Measurements from ENCODE around the gene PRR4. TPM values are rescaled to one million over a fixed set of nuclear protein-coding genes. Genes with fewer than 3 reads are reported as not detected.

Gene PRR4
- 3.3 TPM in 2 replicates for total RNA-seq (2014; rRNA removed; shearing (Covaris generic))

- no peaks in the 10 kb centered on the region for H3K9me3 ChIP-seq (replicated peaks)
- H3K27ac ChIP-seq = no peak within 1 kb of the TSS
- peaks cover 12% of the 10 kb centered on the region for H3K4me1 ChIP-seq
- peak in 1 of 2 experiments; percentile 9 for DNase-seq
- no peaks in the 10 kb centered on the region for H3K27me3 ChIP-seq
- H3K4me3 ChIP-seq = no peak within 1 kb of the TSS
- no peaks in the 10 kb centered on the region for H3K36me3 ChIP-seq
Observed at GRCh38 chr12:10849425-10849878, at the start of gene PRR4. Gene PRR4 (minus strand): TSS chr12:10849475. CDS start chr12:10849437, 38 bp downstream.

- Histone ChIP-seq H3K36me3 (no peaks in the 10 kb centered on the region), H3K4me3 (no peak overlapping the region), H3K9me3 (replicated peaks) (no peaks in the 10 kb centered on the region), H3K27me3 (no peaks in the 10 kb centered on the region), H3K27ac (no peak overlapping the region), H3K4me1 (no peaks in the 10 kb centered on the region)
- no peak for DNase-seq
Observed at GRCh38 chr12:10896854-10897253, 47.6 kb upstream of the PRR4 start.

- Histone ChIP-seq H3K27me3 (no peaks in the 10 kb centered on the region), H3K4me1 (no peaks in the 10 kb centered on the region), H3K27ac (no peak overlapping the region), H3K9me3 (replicated peaks) (no peaks in the 10 kb centered on the region), H3K4me3 (no peak overlapping the region), H3K36me3 (peaks cover 2% of the 10 kb centered on the region; the same call in 1 of the 2 replicates)
- no peak for DNase-seq
Observed at GRCh38 chr12:10891937-10892336, 42.7 kb upstream of the PRR4 start.

- H3K27ac ChIP-seq = no peak overlapping the region
- H3K27me3 ChIP-seq = no peaks in the 10 kb centered on the region
- DNase-seq = no peak
- no peaks in the 10 kb centered on the region for H3K9me3 ChIP-seq (replicated peaks)
- no peaks in the 10 kb centered on the region for H3K4me1 ChIP-seq
- H3K36me3 ChIP-seq = peaks cover 2% of the 10 kb centered on the region; the same call in 1 of the 2 replicates
- no peak overlapping the region for H3K4me3 ChIP-seq
Observed at GRCh38 chr12:10889226-10889625, 40.0 kb upstream of the PRR4 start.

- Histone ChIP-seq H3K27me3 (no peaks in the 10 kb centered on the region), H3K4me1 (no peaks in the 10 kb centered on the region), H3K4me3 (no peak within 1 kb of the TSS), H3K27ac (no peak within 1 kb of the TSS), H3K36me3 (peaks cover 2% of the 10 kb centered on the region; the same call in 1 of the 2 replicates), H3K9me3 (replicated peaks) (no peaks in the 10 kb centered on the region)
- DNase-seq = no peak
Observed at GRCh38 chr12:10884086-10884725, 34.9 kb upstream of the PRR4 start, which contains the start of gene PRH1. Gene PRH1 (minus strand): TSS chr12:10884255. CDS start chr12:10884217, 38 bp downstream.

- Histone ChIP-seq H3K27me3 (no peaks in the 10 kb centered on the region), H3K36me3 (0 out of 2 replicates have a peak, but pooled peaks cover 3% of the 10 kb centered on the region), H3K27ac (no peak overlapping the region), H3K4me1 (no peaks in the 10 kb centered on the region), H3K4me3 (no peak overlapping the region), H3K9me3 (replicated peaks) (peaks cover 3% of the 10 kb centered on the region; the same call in 1 of the 2 replicates)
- DNase-seq = peak in 1 of 2 experiments; percentile 5
Observed at GRCh38 chr12:10873378-10873777, 24.1 kb upstream of the PRR4 start.

GRCh38 chr12:10867381-10867780 is 18.1 kb upstream of the PRR4 start:
- Histone ChIP-seq H3K9me3 (replicated peaks) (no peaks in the 10 kb centered on the region), H3K27ac (no peak overlapping the region), H3K27me3 (no peaks in the 10 kb centered on the region), H3K36me3 (no peaks in the 10 kb centered on the region), H3K4me3 (no peak overlapping the region), H3K4me1 (no peaks in the 10 kb centered on the region)
- DNase-seq = no peak

GRCh38 chr12:10863512-10864218 is 14.4 kb upstream of the PRR4 start:
- Histone ChIP-seq H3K9me3 (replicated peaks) (no peaks in the 10 kb centered on the region), H3K4me1 (no peaks in the 10 kb centered on the region), H3K36me3 (no peaks in the 10 kb centered on the region), H3K27me3 (no peaks in the 10 kb centered on the region), H3K27ac (no peak overlapping the region), H3K4me3 (no peak overlapping the region)
- DNase-seq = no peak

- no peaks in the 10 kb centered on the region for H3K27me3 ChIP-seq
- H3K4me1 ChIP-seq = no peaks in the 10 kb centered on the region
- H3K27ac ChIP-seq = no peak overlapping the region
- no peaks in the 10 kb centered on the region; the same call in 1 of the 2 replicates for H3K36me3 ChIP-seq
- DNase-seq = no peak
- no peak overlapping the region for H3K4me3 ChIP-seq
- H3K9me3 ChIP-seq (replicated peaks) = no peaks in the 10 kb centered on the region
Observed at GRCh38 chr12:10861366-10861765, 12.1 kb upstream of the PRR4 start.

- Histone ChIP-seq H3K36me3 (no peaks in the 10 kb centered on the region; the same call in 1 of the 2 replicates), H3K27me3 (no peaks in the 10 kb centered on the region), H3K9me3 (replicated peaks) (no peaks in the 10 kb centered on the region), H3K27ac (no peak overlapping the region), H3K4me3 (no peak overlapping the region), H3K4me1 (no peaks in the 10 kb centered on the region)
- DNase-seq = no peak
Observed at GRCh38 chr12:10855807-10856206, 6.5 kb upstream of the PRR4 start.

GRCh38 chr12:10853776-10854175 is 4.5 kb upstream of the PRR4 start:
- no peaks in the 10 kb centered on the region; the same call in 1 of the 2 replicates for H3K36me3 ChIP-seq
- no peak overlapping the region for H3K4me3 ChIP-seq
- no peak overlapping the region for H3K27ac ChIP-seq
- no peak for DNase-seq
- no peaks in the 10 kb centered on the region for H3K27me3 ChIP-seq
- H3K4me1 ChIP-seq = no peaks in the 10 kb centered on the region
- no peaks in the 10 kb centered on the region for H3K9me3 ChIP-seq (replicated peaks)

- peak in 1 of 2 experiments; percentile 3 for DNase-seq
- Histone ChIP-seq H3K4me1 (peaks cover 12% of the 10 kb centered on the region), H3K4me3 (no peak overlapping the region)
Observed at GRCh38 chr12:10851243-10851858, 2.1 kb upstream of the PRR4 start.

GRCh38 chr12:10847744-10848143 is 1.5 kb downstream of the PRR4 start:
- no peaks in the 10 kb centered on the region for H3K9me3 ChIP-seq (replicated peaks)
- DNase-seq = peak; percentile 34 to 74
- no peaks in the 10 kb centered on the region for H3K27me3 ChIP-seq
- no peak overlapping the region for H3K4me3 ChIP-seq
- peak overlapping the region; percentile 37 for H3K27ac ChIP-seq
- H3K36me3 ChIP-seq = no peaks in the 10 kb centered on the region
- H3K4me1 ChIP-seq = peaks cover 12% of the 10 kb centered on the region

More at GRCh38 chr12:10851243-10851858, 2.1 kb upstream of the PRR4 start:
- no peak overlapping the region for H3K27ac ChIP-seq
- H3K27me3 ChIP-seq = no peaks in the 10 kb centered on the region
- no peaks in the 10 kb centered on the region; the same call in 1 of the 2 replicates for H3K36me3 ChIP-seq
- no peaks in the 10 kb centered on the region for H3K9me3 ChIP-seq (replicated peaks)

- Histone ChIP-seq H3K9me3 (replicated peaks) (no peaks in the 10 kb centered on the region), H3K36me3 (no peaks in the 10 kb centered on the region; the same call in 1 of the 2 replicates), H3K4me1 (peaks cover 6% of the 10 kb centered on the region), H3K4me3 (no peak overlapping the region), H3K27me3 (no peaks in the 10 kb centered on the region), H3K27ac (no peak overlapping the region)
- no peak for DNase-seq
Observed at GRCh38 chr12:10842862-10843261, 6.4 kb downstream of the PRR4 start.

GRCh38 chr12:10838461-10838860 is 10.8 kb downstream of the PRR4 start:
- H3K36me3 ChIP-seq = no peaks in the 10 kb centered on the region; the same call in 1 of the 2 replicates
- no peak overlapping the region for H3K4me3 ChIP-seq
- no peaks in the 10 kb centered on the region for H3K27me3 ChIP-seq
- no peak overlapping the region for H3K27ac ChIP-seq
- DNase-seq = no peak
- H3K4me1 ChIP-seq = no peaks in the 10 kb centered on the region
- H3K9me3 ChIP-seq (replicated peaks) = no peaks in the 10 kb centered on the region
